Fibroblast of peridontal ligament (primary cell): ENCODE data around the gene ALDH8A1.

Experiments used
- DNase-seq: peaks from one replicate; pipeline ENCODE4 v3.0.0-alpha.2; 2010; ENCODE audit errors: extremely low read depth

Gene ALDH8A1

DNA sequence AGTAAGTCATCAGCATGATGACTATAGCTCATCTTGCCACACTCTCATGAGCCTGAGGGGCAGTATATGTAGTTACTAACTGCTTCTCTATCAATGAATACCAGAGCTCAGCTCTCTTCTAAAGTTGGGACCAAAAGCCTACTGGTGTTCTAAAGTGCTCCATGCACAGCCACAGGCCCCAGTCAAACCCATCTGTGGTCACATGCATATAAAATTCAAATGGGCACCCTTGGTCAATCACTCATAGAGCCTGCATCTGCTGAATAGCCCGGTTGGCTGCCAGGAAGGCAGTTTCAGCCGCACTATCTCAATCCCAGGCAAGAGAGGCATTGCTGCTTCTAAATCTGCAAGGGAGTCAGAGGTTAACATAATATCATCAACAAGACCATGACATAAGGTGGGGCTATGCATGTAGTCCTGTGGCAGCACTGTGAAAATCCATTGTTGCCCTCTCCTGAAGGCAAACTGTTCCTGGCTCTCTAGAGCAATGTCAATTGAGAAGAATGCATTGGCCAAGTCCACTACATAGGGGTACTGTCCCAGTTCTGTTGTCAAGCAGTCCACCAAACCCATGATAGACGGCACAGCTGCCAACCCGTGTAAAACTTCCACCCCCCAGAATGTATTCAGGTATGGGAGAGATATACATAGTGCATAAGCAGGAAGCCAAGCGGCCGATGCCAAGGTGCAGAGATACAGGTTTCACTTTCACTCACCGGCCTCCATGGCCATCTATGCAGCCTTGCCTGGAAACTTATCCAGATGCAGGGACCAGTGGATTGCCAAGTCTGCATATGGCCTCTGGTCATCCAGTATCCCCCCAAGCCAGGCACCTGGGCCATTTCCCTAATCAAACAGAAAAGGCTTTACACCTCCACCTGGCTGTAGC is 76.2 kb downstream of the ALDH8A1 start:
- DNase-seq, result no peak

DNA sequence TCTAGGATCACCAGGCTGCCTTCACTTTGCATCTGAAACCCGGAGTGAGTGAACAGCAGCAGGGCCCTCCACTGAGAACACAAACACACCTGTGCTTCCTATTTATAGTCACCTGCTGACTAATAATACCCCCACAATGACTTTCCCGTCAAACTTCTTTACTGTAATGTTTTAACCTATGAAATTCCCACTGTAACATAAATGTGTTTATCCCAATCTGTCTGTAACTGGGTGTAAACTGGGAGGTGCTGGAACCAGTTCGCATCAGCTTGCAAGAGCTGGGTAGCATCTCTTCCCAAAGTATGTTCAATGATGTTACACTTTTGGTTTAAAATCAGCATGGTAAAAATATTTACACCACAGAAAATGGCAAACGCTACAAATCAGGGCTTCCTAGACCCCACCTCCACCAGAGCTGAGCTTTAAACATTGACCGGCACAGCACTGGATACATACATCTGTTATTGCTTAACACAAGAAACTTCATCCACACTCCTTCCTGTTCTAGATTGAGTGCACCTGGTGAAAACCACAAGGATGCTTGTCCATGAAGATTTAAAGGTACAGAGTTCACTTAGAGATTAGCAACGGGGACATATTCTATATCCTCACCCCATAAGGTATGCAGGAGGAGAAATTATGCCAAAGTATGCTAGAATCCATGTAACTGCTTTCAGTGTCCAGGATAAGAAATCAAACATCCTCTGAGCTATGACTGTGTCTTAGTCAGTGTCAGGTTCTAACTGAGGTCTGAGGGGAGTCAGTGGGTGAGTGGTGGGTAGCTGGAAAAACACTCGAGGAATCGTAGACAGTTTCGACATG is 79.0 kb downstream of the ALDH8A1 start:
- peak; percentile 39 for DNase-seq

DNA sequence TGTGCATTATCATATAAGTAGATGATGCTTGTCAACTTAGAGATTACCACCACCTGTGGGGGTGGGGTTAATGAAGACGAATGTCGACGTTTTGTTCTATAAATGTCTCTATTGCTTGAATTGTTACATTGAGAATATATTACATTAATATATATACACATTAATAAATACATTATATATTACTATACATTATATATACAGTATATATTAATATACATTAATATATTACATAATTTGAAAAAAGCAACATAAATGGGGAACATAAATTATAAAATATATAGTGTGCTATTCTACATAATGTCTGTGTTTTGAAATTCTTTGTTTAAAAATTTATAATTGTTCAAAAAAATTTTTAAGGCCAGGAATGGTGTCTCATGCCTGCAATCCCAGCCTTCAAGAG is 81.1 kb downstream of the ALDH8A1 start:
- no peak for DNase-seq
